Body of pancreas (tissue), 4 donors: ENCODE measurements around the gene TAF6L. TPM values are rescaled to one million over a fixed set of nuclear protein-coding genes. Genes with fewer than 3 reads are reported as not detected.
A peak's percentile ranks its signal among the peaks of the same experiment; 100 is the strongest.
"Not testable (repeated sequence)": the region's sequence is repeated elsewhere in the genome, so short reads cannot be mapped to it uniquely, and the experiment has no call there.

Experiments
- ATAC-seq: fragments of 150-250 bp; one replicate; pipeline ENCODE4 v1.9.1; 2016
- DNase-seq, 4 donors: peaks; one replicate each; pipeline ENCODE4 v3.0.0-alpha.2; 2019
- H3K27ac ChIP-seq, 4 donors: fragments of 200-600 bp; sonication (generic); 1 replicate in 3 of 4; 2 replicates in 1 of 4; pipeline versions ENCODE4 v1.5.1 to v1.6.1; 2016 to 2019; ENCODE audit warnings: mild to moderate bottlenecking in 1 of 4, mixed read lengths in 1 of 4, moderate library complexity in 1 of 4
- H3K27me3 ChIP-seq, 2 donors: fragments of 200-600 bp; sonication (generic); one replicate each; pipeline ENCODE4 v1.6.0; 2016; ENCODE audit warnings: mild to moderate bottlenecking in 1 of 2
- H3K36me3 ChIP-seq, 2 donors: fragments of 200-600 bp; sonication (generic); replicated peaks in 1 of 2; 2 replicates each; pipeline ENCODE4 v1.5.1; 2016; ENCODE audit warnings: low read depth in 2 of 2; ENCODE audit not compliant: insufficient read depth in 1 of 2
- H3K4me1 ChIP-seq: fragments of 200-600 bp; sonication (generic); one replicate; pipeline ENCODE4 v1.6.0; 2016
- H3K4me3 ChIP-seq, 2 donors: fragments of 200-600 bp; sonication (generic); 1 replicate in 1 of 2; 2 replicates in 1 of 2; pipeline ENCODE4 v1.5.1; 2016 to 2019
- H3K9me3 ChIP-seq, 3 donors: fragments of 200-600 bp; sonication (generic); 1 replicate in 2 of 3; 2 replicates in 1 of 3; pipeline ENCODE4 v1.5.1; 2016
- CTCF ChIP-seq, 7 experiments: fragments of 450-650 bp in 4 of 7; fragments of 200-600 bp in 3 of 7; sonication (generic) in 3 of 7; IDR thresholded peaks; one replicate each; pipeline ENCODE4 v1.5.1; 2016 to 2019; ENCODE audit warnings: antibody characterized with exemption in 7 of 7
- POLR2A ChIP-seq, 3 donors: fragments of 450-650 bp; IDR thresholded peaks; one replicate each; pipeline ENCODE4 v1.6.1; 2016; ENCODE audit warnings: antibody characterized with exemption in 3 of 3, mild to moderate bottlenecking in 2 of 3
- WGBS, 2 donors: methylation state at CpG; one replicate each; pipeline ENCODE4 v1.1.5; 2017; 5-methylcytosine and 5-hydroxymethylcytosine counted together
- intact Hi-C: fragments of 100-400 bp; cut with DNase I; formaldehyde crosslinking; loops from one replicate; pipeline ENCODE4 v1.15.1; 2023
- total RNA-seq, 2 donors: library from RNA; depleted of rRNA; stranded (reverse); fragments of >200 nt; gene quantifications; one replicate each; pipeline ENCODE4 v1.1.0, GENCODE V29; 2016

The TAF6L gene
- total RNA-seq, 2 donors from 2014 or later: 23.9 to 39.9 TPM

GRCh38 chr11:62757846-62758788 lies 13.1 kb upstream of the TAF6L start:
- DNase-seq: no peak
- intact Hi-C loops: no loop called here
- H3K36me3 ChIP-seq: no peaks in the 10 kb centered on the region
- peaks cover 21% of the 10 kb centered on the region for H3K4me1 ChIP-seq
- no peak overlapping the region for H3K27ac ChIP-seq
- no peaks in the 10 kb centered on the region for H3K27me3 ChIP-seq
- no peaks in the 10 kb centered on the region for H3K9me3 ChIP-seq
- no peak for ATAC-seq
- H3K4me3 ChIP-seq: no peak overlapping the region
- no peak for TF ChIP-seq POLR2A (IDR thresholded peaks at IDR 0.05)
- TF ChIP-seq CTCF (IDR thresholded peaks at IDR 0.05): no peak
- WGBS, 2 donors: 68 to 70% methylated on average over 9 of the region's 9 CpGs

- not testable (repeated sequence) for H3K4me3 ChIP-seq
- 27 to 29% methylated on average over 9 of the region's 9 CpGs for WGBS, 2 donors
- H3K27ac ChIP-seq: peak overlapping the region in 3 of 4 donors; percentile 50 to 87 (median 77)
These were observed 10.3 kb upstream of the TAF6L start for GRCh38 chr11:62760867-62761227.

GRCh38 chr11:62770778-62771143 lies 435 bp upstream of the TAF6L start:
- ATAC-seq (peak; percentile 2), DNase-seq (peak; percentile 22 to 31 (median 24))
- intact Hi-C loops: no loop called here
- no peaks in the 10 kb centered on the region for H3K27me3 ChIP-seq
- no peaks in the 10 kb centered on the region for H3K9me3 ChIP-seq
- H3K27ac ChIP-seq: peak overlapping the region; percentile 91 to 98 (median 98)
- H3K4me3 ChIP-seq: peak overlapping the region in 1 of 2 donors; percentile 13
- peaks cover 0 to 12% of the 10 kb centered on the region in 2 donors for H3K36me3 ChIP-seq
- 0 to 1% methylated on average over 18 of the region's 18 CpGs for WGBS, 2 donors
- peaks cover 39% of the 10 kb centered on the region for H3K4me1 ChIP-seq
- TF ChIP-seq POLR2A (IDR thresholded peaks at IDR 0.05) (no peak), CTCF (IDR thresholded peaks at IDR 0.05) (no peak)

More at GRCh38 chr11:62760867-62761227, 10.3 kb upstream of the TAF6L start:
- DNase-seq, H3K36me3 ChIP-seq, intact Hi-C loops, H3K9me3 ChIP-seq, ATAC-seq, H3K27me3 ChIP-seq: not testable (repeated sequence)
- peaks cover 10% of the 10 kb centered on the region for H3K4me1 ChIP-seq

- intact Hi-C loops: no loop called here
- no peaks in the 10 kb centered on the region for H3K27me3 ChIP-seq
- no peaks in the 10 kb centered on the region for H3K9me3 ChIP-seq
- peaks cover 0 to 4% of the 10 kb centered on the region in 2 donors for H3K36me3 ChIP-seq
- no peak for TF ChIP-seq POLR2A (IDR thresholded peaks at IDR 0.05)
- no peak for TF ChIP-seq CTCF (IDR thresholded peaks at IDR 0.05)
- H3K27ac ChIP-seq: no peak overlapping the region
- peaks cover 37% of the 10 kb centered on the region for H3K4me1 ChIP-seq
- ATAC-seq: no peak
- no peak for DNase-seq
- 79 to 89% methylated on average over 3 to 6 of the region's 6 CpGs for WGBS, 2 donors
- H3K4me3 ChIP-seq: no peak overlapping the region
These were observed 3.2 kb downstream of the TAF6L start for GRCh38 chr11:62774407-62774806.

GRCh38 chr11:62775646-62776045 lies 4.5 kb downstream of the TAF6L start:
- H3K36me3 ChIP-seq: peaks cover 0 to 4% of the 10 kb centered on the region in 2 donors
- WGBS, 2 donors: 88 to 93% methylated on average over 16 to 17 of the region's 17 CpGs
- peak overlapping the region in 1 of 4 donors; percentile 7 for H3K27ac ChIP-seq
- H3K4me1 ChIP-seq: peaks cover 25% of the 10 kb centered on the region
- TF ChIP-seq CTCF (IDR thresholded peaks at IDR 0.05) (no peak), POLR2A (IDR thresholded peaks at IDR 0.05) (no peak)
- no peak for DNase-seq
- intact Hi-C loops: no loop called here
- H3K9me3 ChIP-seq: no peaks in the 10 kb centered on the region
- no peak overlapping the region for H3K4me3 ChIP-seq
- no peaks in the 10 kb centered on the region for H3K27me3 ChIP-seq
- ATAC-seq: no peak
